Left lobe of liver (tissue), 2 donors: ENCODE results near the gene SHH. TPM values are rescaled to one million over a fixed set of nuclear protein-coding genes. Genes with fewer than 3 reads are reported as not detected.
A peak's percentile ranks its signal among the peaks of the same experiment; 100 is the strongest.

Experiments used
- ATAC-seq: fragments of 200-7000 bp; cut with Tn5 transposase; one replicate; pipeline ENCODE4 v1.9.1; 2020; ENCODE audit warnings: mild to moderate bottlenecking, moderate library complexity
- DNase-seq: peaks from one replicate; pipeline ENCODE4 v3.0.0-alpha.2; 2020; ENCODE audit warnings: low spot score
- total RNA-seq: library from RNA; stranded (reverse); gene quantifications from one replicate; pipeline ENCODE4 v1.2.1, GENCODE V29; 2021
- donor health status: DM: no; HTN: no; CAD: no; lungs with moderate emphysema.
- donor health status: DM: no; HTN: yes; CAD: no.

SHH gene
- total RNA-seq, 1 donor from 2014 or later: 17.1 TPM

DNA sequence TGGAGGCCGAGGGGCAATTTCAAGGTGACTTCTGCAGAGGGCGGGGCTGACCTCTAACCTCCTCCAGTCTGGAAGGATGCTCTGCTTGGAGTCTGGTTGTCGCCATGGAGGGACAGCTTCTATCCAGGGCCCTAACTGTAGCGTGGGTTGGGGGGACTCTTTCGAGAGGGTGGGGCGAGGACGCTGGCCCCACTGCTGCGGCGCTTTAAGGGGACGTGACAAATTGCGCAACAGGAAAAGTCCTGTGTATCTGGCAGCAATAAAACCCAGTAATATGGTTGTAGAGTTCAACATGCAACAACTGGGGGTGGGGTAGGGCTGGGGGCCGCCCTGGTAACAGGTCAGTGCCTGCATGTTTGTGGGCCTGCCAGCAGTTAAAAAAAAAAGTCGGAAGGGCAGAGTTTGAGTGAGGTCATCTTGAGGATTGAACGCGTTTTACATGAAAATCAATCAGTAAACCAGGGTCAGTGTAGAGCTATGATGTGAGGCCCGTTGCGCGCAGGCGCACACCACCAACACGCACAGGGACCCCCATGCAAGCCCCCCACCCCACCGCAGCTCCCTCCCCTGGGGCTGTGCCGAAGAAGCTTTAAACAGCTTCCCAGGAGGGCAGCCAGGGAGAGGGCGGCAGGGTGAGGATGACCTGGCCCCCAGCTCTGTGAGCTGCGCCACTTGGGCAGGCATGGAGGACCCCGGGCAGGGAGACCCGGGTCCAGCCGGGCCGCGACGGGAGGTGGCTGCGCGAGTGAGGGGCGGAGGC lies 4.3 kb downstream of the SHH start:
- peak; percentile 53 for ATAC-seq
- peak; percentile 87 for DNase-seq

GRCh38 chr7:155807065-155807671 lies 5.1 kb downstream of the SHH start:
- DNase-seq: no peak
- ATAC-seq: no peak

DNA sequence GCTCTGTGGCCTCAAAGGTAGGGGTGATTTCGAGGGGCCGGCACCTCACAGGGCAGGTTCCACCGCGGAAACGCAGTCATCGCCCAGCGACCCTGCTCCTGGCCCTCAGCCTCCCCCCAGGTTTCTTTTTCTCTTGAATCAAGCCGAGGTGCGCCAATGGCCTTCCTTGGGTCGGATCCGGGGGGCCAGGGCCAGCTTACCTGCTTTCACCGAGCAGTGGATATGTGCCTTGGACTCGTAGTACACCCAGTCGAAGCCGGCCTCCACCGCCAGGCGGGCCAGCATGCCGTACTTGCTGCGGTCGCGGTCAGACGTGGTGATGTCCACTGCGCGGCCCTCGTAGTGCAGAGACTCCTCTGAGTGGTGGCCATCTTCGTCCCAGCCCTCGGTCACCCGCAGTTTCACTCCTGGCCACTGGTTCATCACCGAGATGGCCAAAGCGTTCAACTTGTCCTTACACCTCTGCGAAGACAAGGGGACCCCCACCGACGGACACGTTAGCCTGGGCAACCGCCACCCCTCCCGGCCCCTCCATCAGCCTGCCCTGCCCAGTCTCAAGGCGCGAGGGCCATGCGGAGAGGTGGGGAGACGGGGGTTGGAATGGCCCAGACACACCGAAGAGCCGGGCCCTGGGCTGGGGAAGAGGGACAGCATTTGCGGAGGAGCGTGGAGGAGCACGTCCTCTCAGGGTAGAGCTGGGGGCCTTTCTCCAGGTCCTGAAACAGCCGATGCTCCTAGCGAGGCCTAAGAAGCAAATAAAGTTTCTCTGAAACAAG lies 6.0 kb downstream of the SHH start:
- no peak for ATAC-seq
- no peak for DNase-seq

DNA sequence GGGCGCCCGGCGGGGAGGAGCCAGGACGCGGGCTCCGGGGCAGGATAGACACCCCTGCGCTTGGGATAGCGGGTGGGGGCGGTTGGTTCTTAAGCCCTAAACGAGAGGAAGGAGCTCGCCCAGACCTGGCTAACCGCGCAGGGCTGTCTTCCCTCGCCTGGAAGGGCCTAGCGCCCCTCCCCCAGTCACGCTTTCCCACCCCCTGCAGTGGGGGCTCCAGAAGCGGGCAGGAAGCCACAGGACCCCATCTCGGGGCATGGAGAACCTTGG lies 6.5 kb downstream of the SHH start:
- DNase-seq (no peak), ATAC-seq (no peak)

DNA sequence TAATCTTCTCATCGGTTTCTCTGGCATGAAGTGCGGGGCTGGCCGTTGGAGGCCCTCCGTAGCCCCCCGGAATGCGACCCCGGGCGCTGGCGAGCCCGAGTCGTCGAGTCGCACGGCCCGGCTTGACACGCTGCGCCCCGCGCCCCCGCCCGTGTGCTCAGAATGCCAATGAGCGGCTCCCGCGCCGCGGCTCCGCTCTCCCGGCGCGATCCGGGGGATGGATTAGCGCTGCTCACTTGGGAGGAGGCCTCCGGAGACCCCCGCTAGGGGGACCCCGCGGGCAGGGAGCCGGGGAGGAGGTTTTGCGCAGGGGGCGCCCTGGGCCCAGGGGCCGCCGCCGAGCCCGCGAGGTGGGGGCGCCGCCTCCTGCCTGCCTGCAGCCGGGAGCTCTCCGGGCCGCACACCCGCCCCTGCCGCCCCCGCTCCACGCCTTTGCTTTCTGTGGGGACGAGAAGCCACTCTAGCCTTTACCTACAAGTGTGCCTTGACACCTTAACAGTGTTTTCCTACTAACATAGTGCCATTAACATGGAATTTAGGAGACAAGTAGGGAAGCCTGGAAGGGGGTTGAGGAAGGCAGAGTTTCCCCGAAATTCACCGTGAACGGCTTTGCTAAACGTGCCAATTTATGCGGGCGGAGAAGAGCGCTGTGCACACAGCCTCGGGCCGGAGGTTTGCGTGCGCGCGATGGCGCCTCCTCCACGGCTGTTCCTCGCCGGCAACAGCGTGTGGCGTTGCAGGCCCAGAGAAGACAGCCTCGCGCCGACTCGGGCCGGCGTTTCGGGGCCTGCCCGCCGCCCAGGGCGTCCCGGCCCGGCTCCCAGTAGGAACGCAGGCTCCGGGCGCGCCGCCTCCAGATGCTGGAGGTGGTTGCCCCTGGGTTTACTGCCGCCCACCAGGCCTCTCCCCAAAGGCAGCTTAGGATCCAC lies 7.1 kb downstream of the SHH start:
- DNase-seq (no peak), ATAC-seq (no peak)

DNA sequence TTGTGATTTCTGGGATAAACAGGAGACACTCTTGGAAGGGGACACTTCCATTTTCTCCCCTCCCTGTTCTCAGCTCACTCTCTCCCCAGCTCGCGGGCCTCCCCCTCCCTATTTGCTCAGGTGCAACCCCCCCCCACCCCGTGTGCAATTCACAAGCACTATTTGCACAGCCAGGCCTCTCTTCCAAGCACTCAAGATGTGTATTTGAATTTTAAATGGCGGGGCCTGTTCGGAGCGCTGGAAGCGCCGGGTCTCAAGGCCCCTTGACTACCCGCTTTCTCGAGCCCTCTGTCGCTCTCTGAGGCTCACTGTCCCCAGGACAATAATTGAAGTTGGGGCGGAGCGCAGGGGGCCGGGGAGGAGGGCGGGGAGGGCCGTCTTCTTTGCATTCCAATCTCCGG lies 7.8 kb downstream of the SHH start:
- no peak for DNase-seq
- no peak for ATAC-seq

DNA sequence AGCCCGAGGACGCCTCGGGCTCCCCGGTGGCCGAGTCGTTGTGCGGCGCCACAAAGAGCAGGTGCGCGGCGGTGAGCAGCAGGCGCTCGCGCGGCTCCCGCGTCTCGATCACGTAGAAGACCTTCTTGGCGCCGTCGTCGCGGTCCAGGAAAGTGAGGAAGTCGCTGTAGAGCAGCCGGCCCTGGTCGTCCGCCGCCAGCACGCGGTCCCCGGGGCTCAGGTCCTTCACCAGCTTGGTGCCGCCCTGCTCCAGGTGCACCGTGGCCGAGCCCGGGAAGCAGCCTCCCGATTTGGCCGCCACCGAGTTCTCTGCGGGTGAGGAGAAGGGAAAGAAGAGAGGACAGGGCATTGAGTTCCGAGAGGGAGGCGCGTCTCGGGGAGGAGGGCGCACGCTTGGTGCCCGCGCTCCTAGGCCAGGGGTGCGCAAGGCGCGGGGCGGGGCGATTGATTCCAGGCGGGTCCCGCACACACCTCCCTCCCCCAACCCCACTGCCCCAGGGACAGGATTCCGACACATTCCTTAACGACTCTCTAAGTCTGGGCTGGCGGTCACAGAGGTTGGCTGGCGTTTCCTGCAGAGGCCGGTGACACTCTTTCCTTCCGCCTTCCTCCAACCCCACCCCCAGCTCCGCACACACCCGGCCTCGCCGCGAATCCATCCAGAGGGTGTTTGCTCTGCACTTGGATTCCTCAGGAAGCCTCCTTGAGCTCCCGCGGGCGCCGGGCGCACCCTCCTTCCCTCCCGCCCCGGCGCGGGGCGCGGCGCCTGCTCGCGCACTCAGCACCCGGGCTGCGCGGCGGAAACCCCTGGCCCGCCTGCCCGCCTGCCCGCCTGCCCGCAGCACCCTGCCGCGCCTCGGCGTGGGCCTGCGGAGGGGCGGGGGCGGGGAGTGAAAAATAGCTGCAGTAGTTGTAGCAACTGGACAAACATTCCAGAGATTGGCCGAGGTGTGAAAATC lies 8.6 kb downstream of the SHH start:
- DNase-seq (no peak), ATAC-seq (no peak)

- DNase-seq (no peak), ATAC-seq (no peak)
Observed at GRCh38 chr7:155802906-155803417, 9.3 kb downstream of the SHH start.

DNA sequence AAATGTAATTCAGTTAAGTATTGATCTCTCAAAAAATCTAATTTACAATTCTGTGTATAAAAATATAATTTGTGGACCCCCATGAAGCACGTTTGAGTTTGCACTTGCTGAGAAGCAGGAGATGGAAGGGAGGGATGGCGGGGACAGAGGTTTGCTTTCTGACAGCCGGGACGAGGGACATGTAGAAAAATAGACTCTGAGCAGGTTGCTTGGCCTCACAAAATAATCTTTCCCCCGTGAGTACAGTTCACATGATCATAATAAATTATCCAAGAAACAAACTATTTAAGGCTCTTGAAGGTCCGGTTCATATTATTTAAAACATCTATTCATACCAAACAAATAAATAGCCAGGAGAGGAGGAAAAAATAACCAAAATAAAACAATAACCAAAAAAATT lies 10.0 kb downstream of the SHH start:
- no peak for ATAC-seq

GRCh38 chr7:155800741-155801267 lies 11.5 kb downstream of the SHH start:
- ATAC-seq: peak; percentile 17
- no peak for DNase-seq

More for the DNA sequence above, 10.0 kb downstream of the SHH start:
- DNase-seq: no peak

- ATAC-seq (no peak), DNase-seq (no peak)
Observed at GRCh38 chr7:155800301-155800700, 12.0 kb downstream of the SHH start.

GRCh38 chr7:155799514-155799913 lies 12.7 kb downstream of the SHH start:
- ATAC-seq (peak; percentile 36), DNase-seq (peak; percentile 70)

DNA sequence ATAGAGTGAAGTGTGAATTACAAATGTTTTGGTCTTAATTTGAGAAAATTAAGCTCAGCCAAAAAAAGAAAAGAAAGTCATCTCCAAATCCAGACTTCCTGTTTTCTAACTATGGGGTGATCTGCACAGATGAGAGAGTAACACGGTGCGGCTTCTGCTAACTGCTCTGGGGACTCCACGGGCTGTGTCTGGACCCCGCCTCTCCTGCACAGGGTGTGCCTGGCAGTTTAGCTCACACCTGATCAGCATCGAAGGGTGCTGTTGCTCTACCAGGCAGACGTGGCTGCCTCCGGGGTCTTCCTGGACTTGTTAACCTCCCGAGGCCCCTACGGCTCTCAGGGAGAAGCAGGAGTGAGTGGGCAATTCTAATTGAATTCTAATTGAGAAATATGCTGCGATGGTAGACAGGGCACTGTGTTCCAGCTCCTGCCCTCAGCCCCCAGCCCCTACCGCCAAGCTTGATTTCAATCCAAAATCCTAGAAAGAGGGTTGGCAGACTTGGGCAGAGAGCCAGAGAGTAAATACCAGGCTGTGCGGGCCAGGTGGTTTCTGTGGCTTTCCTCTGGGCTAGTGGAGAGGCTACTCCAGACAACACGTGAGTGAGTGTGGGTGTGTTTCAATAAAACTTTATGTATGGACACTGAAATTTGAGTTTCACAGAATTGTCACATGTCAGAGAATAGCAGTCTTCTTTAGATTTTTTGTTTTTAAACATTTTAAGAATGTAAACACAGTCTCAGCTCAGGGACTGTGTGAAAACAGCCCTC lies 13.4 kb downstream of the SHH start:
- no peak for DNase-seq
- no peak for ATAC-seq

DNA sequence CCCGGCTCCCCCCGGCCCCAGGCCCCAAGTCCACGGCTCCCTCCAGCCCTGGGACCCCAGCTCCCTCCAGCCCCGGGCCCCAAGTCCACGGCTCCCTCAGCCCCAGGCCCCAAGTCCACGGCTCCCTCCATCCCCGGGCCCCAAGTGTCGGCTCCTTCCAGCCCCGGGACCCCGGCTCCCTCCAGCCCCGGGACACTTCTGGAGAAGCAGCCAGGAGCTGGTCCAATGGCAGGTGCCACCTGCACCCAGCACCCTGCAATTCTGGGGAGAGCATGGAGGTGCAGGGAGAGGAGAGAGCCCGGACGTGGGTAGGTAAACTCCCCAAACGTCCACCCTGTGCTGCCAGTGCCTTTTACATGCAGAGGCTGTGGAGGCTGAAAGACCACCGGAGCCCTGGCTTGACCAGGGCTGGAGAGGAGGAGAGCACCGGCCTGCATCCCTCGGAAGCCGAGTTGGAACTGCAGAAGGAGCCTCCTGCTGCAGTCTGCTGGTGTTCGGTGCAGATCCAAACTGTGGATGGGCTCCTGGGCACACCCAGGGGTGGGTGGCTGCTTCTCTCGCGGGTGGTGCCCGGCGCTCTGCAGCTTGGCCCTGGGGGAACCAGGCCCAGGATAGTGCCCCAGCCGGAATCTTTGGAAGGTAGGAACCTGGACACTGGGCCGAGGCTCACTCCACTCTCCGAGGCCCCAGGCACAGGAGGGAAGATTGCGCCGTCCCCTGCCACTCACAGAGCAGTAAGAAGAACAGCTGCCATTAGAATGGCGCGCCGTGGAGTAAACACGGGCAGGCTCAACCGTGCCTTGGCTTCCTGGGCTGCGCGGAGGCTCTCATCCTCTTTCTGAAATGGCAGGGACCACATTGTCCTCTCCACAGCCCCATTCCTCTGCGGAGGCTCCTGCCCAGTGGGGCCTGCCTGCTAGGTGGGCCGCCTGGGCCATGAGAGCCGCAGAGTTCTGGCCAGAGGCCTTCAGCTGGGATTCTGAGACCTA lies 14.7 kb downstream of the SHH start:
- DNase-seq: no peak
- ATAC-seq: peak; percentile 18

GRCh38 chr7:155796381-155797261 lies 15.6 kb downstream of the SHH start:
- DNase-seq (peak; percentile 80), ATAC-seq (peak; percentile 91)

- ATAC-seq: no peak
- no peak for DNase-seq
Observed at GRCh38 chr7:155795951-155796350, 16.3 kb downstream of the SHH start.
